Stimulated activated CD8-positive, alpha-beta memory T cell treated with anti-CD3 and anti-CD28 coated beads, Interleukin-15, amount 100 ng/mL, for 4 hours (primary cell): Measurements from ENCODE around the gene GRID1.

ENCODE experiments used
- DNase-seq, 2 donors: peaks; one replicate each; pipeline ENCODE4 v3.0.0-alpha.2; 2020; ENCODE audit warnings: low read depth in 2 of 2

Gene GRID1

DNA sequence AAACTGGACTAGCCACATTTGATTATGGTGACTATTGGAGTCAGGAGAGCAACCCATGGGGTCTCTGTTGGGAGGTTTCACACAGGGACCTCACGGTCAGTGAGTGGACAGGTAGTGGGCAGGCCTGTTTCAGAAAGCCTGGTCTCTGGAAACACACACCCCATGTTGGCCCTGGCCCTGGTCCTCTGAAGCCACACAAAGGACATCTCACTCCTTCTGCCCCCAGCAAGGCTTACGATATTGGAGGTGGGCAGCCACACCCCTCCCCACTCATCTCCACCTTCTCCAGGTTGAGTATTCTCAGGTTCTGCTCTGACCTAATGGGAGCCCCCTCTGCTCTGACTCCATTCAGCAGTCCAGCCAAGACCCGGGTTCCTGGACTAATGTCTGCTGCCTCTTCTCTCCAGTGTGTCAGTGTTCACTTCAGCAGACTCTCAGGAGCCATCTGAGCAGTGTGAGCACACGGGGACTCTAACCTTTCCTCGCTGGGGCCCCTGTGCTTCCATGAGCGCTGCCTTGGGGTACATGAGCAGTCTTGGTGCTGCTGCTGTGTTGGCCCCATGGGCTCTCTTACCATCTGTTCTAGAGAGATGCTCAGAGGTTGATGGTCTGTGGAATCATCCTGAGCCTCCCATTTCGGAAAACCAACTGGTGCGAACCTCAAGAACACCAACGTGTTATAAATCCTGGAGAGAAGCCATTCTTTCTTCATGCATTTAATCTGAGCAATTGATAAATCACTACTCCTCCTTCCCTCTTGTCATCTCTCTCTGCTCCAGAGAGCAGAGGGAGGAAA, 748.6 kb downstream of the GRID1 start:
- no peak for DNase-seq

GRCh38 chr10:85615556-85615955, 751.0 kb downstream of the GRID1 start:
- no peak for DNase-seq

- DNase-seq, result no peak
Measured at GRCh38 chr10:85614981-85615380, 751.6 kb downstream of the GRID1 start.

GRCh38 chr10:85614566-85614965, 752.0 kb downstream of the GRID1 start:
- DNase-seq, result no peak

- DNase-seq, result no peak
Measured at GRCh38 chr10:85613391-85613790, 753.2 kb downstream of the GRID1 start.

DNA sequence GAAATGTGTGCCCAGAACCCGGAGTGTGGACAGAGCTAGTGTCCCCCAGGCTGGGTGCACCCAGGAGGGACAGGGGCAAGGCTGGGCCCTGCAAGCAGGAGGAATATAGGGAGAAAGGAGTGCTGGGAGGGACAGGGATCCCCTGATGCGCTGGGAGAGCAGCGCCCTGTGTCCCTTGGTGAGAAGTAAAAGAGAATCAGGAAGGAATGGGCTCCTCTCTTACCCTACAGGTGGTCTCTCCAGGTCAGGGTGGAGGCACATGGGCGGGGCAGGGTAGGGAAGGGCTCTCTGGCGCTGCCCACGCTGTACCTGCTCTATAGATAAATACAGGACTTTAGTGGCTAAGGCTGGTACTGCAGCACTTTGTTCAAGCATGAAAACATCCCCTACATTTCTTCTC, 753.8 kb downstream of the GRID1 start:
- no peak for DNase-seq

GRCh38 chr10:85612378-85612775, 754.2 kb downstream of the GRID1 start:
- DNase-seq, result no peak

GRCh38 chr10:85611746-85612377, 754.7 kb downstream of the GRID1 start:
- DNase-seq, result no peak

- DNase-seq, result no peak
Measured at GRCh38 chr10:85611093-85611740, 755.4 kb downstream of the GRID1 start.

- DNase-seq, result no peak
Measured at GRCh38 chr10:85610381-85611092, 756.1 kb downstream of the GRID1 start.

- no peak for DNase-seq
Measured at GRCh38 chr10:85609509-85609908, 757.1 kb downstream of the GRID1 start.

GRCh38 chr10:85608706-85609105, 757.9 kb downstream of the GRID1 start:
- DNase-seq, result no peak

- no peak for DNase-seq
Measured at GRCh38 chr10:85607043-85607695, 759.4 kb downstream of the GRID1 start.

DNA sequence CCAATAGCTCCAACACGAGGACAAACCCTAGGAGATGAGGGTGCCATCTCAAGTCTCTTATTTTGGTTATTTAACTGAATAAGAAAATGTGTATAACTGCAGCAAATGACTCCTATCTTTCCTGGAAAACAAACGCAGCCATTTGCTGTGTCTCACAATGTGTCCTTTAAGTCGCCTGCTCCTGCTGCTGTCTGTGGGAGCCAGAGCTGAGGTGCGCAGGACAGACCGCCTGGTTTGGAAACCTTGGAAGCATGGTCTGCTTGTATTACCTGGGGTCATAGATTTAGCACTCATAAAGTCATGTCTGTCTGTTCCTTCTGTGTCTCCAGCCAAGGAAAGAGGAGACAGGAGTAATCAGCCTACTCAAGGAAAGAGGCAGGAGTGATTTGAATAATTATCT, 760.2 kb downstream of the GRID1 start:
- no peak for DNase-seq

DNA sequence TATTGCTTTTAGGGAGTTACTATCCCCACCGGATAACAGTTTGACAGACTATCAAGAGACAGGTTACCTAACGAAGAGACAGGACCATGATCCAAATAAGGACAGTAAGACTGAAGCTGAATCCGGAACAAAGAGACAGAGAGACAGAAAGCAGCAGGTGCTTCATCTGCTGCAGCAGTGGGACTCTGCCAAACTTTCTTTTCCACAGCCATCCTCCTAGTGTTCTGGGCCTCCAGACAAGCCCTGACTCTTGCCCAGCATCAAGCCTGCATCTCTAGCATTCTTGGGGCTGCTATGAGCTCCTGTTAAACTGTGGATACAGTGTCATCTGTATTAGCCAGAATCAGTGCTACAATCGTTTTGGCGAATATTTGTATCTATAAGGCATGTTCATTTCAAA, 761.7 kb downstream of the GRID1 start:
- DNase-seq, result no peak

- DNase-seq, result no peak
Measured at GRCh38 chr10:85604136-85604725, 762.4 kb downstream of the GRID1 start.

DNA sequence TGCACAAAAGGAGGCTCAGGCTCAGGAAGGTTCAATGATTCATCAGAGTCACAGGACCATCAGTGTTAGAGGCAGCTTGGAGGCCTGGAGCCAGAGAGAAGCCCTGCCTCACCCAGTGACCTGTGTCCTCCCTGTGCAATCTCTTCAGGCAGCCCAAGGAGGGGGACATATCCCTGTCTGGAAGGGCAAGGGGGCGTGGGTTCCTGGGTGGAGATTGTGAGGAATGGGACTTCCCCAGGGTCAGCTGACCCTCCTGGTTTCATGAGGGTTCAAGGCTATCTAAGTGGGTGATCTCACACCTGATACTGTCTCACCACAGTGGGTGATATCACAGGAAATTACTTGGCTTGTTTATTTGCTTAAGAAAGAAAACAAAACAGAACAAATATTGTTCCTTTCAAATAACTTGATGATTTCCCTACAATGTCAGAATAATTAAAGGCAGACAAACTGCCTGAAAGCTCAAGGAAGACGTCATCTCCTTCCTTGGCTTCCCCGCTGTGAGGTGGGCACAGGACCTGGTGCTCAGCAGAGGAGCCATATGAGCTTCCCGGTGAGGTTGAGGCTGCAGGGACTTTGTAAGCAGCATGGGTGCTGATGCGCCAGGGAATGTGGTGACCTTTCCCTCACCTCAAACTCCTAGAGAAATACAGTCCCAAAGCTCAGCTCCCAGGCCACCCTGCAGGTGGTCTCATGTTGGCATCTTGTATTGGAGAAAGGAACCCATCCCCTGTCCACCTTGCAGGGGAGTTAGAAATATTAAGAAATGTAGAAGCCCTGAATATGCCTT, 763.2 kb downstream of the GRID1 start:
- no peak for DNase-seq

DNA sequence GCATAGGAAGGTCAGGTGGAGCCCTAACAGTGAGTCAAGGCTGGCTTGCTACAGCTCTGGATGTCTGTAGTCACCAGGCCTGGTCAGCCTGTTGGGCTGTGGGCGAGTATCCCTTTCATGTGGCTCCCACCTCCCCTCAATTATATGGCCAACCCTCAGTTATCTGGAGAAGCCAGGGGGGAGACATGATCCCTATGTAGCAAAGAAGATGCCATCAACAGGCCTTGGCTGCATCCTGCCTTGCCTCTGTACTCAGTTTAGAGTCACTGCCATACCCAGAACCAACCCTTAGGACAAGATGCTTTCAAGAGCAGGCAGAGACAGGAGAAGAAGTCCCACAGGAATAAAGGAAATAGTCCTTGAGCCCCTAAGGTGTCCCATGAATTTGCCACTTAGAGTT, 763.9 kb downstream of the GRID1 start:
- DNase-seq, result no peak

DNA sequence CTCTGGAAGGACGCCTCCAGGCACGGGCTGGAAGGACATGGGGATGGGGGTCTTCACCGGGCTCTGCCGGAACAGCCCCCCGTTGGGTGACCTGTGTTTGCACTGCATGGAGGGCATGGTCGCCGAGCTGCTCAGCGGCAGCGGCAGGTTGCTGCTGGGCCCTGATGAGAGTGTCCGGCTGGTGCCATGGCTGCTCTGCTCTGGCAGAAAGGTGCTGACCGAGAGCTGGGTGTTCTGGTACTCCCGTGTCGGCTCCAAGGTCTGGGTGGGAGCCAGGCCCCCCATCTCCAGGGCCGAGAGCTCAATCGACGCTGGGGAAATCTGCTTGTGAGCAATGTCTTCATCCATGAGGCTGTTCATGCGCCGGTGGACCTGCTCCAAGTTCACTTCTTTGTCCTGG, 764.3 kb downstream of the GRID1 start:
- no peak for DNase-seq

GRCh38 chr10:85601526-85601925, 765.1 kb downstream of the GRID1 start:
- no peak for DNase-seq

GRCh38 chr10:85600744-85601081, 765.9 kb downstream of the GRID1 start:
- no peak for DNase-seq
